LNCAP (cell line): ENCODE measurements around the gene MTA1.

Experiments
- CTCF ChIP-seq: fragments of 450-650 bp; IDR thresholded peaks from 2 replicates; pipeline ENCODE4 v1.5.1; 2017; ENCODE audit warnings: mild to moderate bottlenecking

MTA1 gene

GRCh38 chr14:105487449-105487985 is 67.9 kb downstream of the MTA1 start:
- no peak for TF ChIP-seq CTCF

GRCh38 chr14:105487986-105488777 is 68.6 kb downstream of the MTA1 start:
- no peak for TF ChIP-seq CTCF

GRCh38 chr14:105488781-105489541 is 69.3 kb downstream of the MTA1 start:
- no peak for TF ChIP-seq CTCF

- TF ChIP-seq CTCF, result peak; percentile 61
Measured at GRCh38 chr14:105489542-105490266, 70.1 kb downstream of the MTA1 start.

GRCh38 chr14:105490267-105490571 is 70.6 kb downstream of the MTA1 start:
- no peak for TF ChIP-seq CTCF

GRCh38 chr14:105490572-105491365 is 71.1 kb downstream of the MTA1 start, which contains the start of gene TEDC1:
Gene TEDC1 (plus strand): TSS chr14:105491246. CDS start chr14:105491376, 130 bp downstream.
- TF ChIP-seq CTCF, result peak; percentile 89
